ENCODE measurements around the gene BBX.
A peak's percentile ranks its signal among the peaks of the same experiment; 100 is the strongest.

The BBX gene

GRCh38 chr3:107522510-107523288 is at the start of gene BBX:
TSS of gene BBX (plus strand) at chr3:107522962. CDS start at chr3:107710461, 187,499 bp downstream.
- peak; percentile 51 for FAIRE-seq

- FAIRE-seq: no peak
Observed at GRCh38 chr3:107476462-107476861, 46.3 kb upstream of the BBX start.

GRCh38 chr3:107487490-107487889 is 35.3 kb upstream of the BBX start:
- FAIRE-seq: no peak

GRCh38 chr3:107488942-107489341 is 33.8 kb upstream of the BBX start:
- no peak for FAIRE-seq

GRCh38 chr3:107493134-107493533 is 29.6 kb upstream of the BBX start:
- no peak for FAIRE-seq

GRCh38 chr3:107496855-107497254 is 25.9 kb upstream of the BBX start:
- FAIRE-seq: no peak

GRCh38 chr3:107498646-107499045 is 24.1 kb upstream of the BBX start:
- no peak for FAIRE-seq

GRCh38 chr3:107506458-107506857 is 16.3 kb upstream of the BBX start:
- FAIRE-seq: no peak

GRCh38 chr3:107508331-107508730 is 14.4 kb upstream of the BBX start:
- no peak for FAIRE-seq

- FAIRE-seq: no peak
Observed at GRCh38 chr3:107512108-107512507, 10.7 kb upstream of the BBX start.

GRCh38 chr3:107514453-107514852 is 8.3 kb upstream of the BBX start:
- FAIRE-seq: no peak

GRCh38 chr3:107516475-107516874 is 6.3 kb upstream of the BBX start:
- FAIRE-seq: no peak

GRCh38 chr3:107520535-107520934 is 2.2 kb upstream of the BBX start:
- FAIRE-seq: no peak

- FAIRE-seq: no peak
Observed at GRCh38 chr3:107521469-107522059, 1.2 kb upstream of the BBX start.

- FAIRE-seq: no peak
Observed at GRCh38 chr3:107523289-107523538, 452 bp downstream of the BBX start.

- FAIRE-seq: no peak
Observed at GRCh38 chr3:107523539-107524325, 970 bp downstream of the BBX start.

- no peak for FAIRE-seq
Observed at GRCh38 chr3:107524326-107524840, 1.6 kb downstream of the BBX start.

GRCh38 chr3:107524841-107525643 is 2.3 kb downstream of the BBX start:
- FAIRE-seq: no peak

GRCh38 chr3:107525644-107526305 is 3.0 kb downstream of the BBX start:
- FAIRE-seq: no peak

- FAIRE-seq: no peak
Observed at GRCh38 chr3:107531917-107532469, 9.2 kb downstream of the BBX start.

GRCh38 chr3:107540857-107541256 is 18.1 kb downstream of the BBX start:
- FAIRE-seq: no peak

- no peak for FAIRE-seq
Observed at GRCh38 chr3:107542665-107543064, 19.9 kb downstream of the BBX start.
